Measurements from ENCODE around the gene GPR68.
"Not testable (repeated sequence)": the region's sequence is repeated elsewhere in the genome, so short reads cannot be mapped to it uniquely, and the experiment has no call there.

GPR68 gene

GRCh38 chr14:91227183-91227628 lies 17.3 kb downstream of the GPR68 start:
- no peak overlapping the region for H2AFZ ChIP-seq
- H3K4me2 ChIP-seq (ENCODE audit: low read length): no peak overlapping the region
- H3K4me1 ChIP-seq: no peaks in the 10 kb centered on the region
- H3K9ac ChIP-seq: no peak overlapping the region
- no peaks in the 10 kb centered on the region for H3K9me3 ChIP-seq (ENCODE audit: control insufficient read depth, low read length)
- H3K79me2 ChIP-seq: no peaks in the 10 kb centered on the region
- H3K4me3 ChIP-seq (ENCODE audit: low read depth, low read length): no peak overlapping the region
- no peaks in the 10 kb centered on the region for H3K36me3 ChIP-seq (ENCODE audit: control insufficient read depth, insufficient read depth, low read length)
- no peak overlapping the region for H3K27ac ChIP-seq
- TF ChIP-seq CTCF (IDR thresholded peaks at IDR 0.05): no peak
- no peaks in the 10 kb centered on the region for H3K27me3 ChIP-seq (ENCODE audit: control insufficient read depth, insufficient read depth, low read length)

- H3K9ac ChIP-seq; H3K27me3 ChIP-seq (ENCODE audit: control insufficient read depth, insufficient read depth, low read length); H3K4me2 ChIP-seq (ENCODE audit: low read length); H3K27ac ChIP-seq; H3K9me3 ChIP-seq (ENCODE audit: control insufficient read depth, low read length); H3K36me3 ChIP-seq (ENCODE audit: control insufficient read depth, insufficient read depth, low read length); H3K4me1 ChIP-seq; H2AFZ ChIP-seq; H3K79me2 ChIP-seq; H3K4me3 ChIP-seq (ENCODE audit: low read depth, low read length): not testable (repeated sequence)
These were observed 18.1 kb downstream of the GPR68 start for GRCh38 chr14:91226360-91226759.

GRCh38 chr14:91225025-91225424 lies 19.5 kb downstream of the GPR68 start:
- H3K27ac ChIP-seq: no peak overlapping the region
- no peaks in the 10 kb centered on the region for H3K9me3 ChIP-seq (ENCODE audit: control insufficient read depth, low read length)
- H2AFZ ChIP-seq: no peak overlapping the region
- no peaks in the 10 kb centered on the region for H3K79me2 ChIP-seq
- no peak overlapping the region for H3K4me2 ChIP-seq (ENCODE audit: low read length)
- H3K4me1 ChIP-seq: no peaks in the 10 kb centered on the region
- H3K36me3 ChIP-seq (ENCODE audit: control insufficient read depth, insufficient read depth, low read length): no peaks in the 10 kb centered on the region
- H3K27me3 ChIP-seq (ENCODE audit: control insufficient read depth, insufficient read depth, low read length): no peaks in the 10 kb centered on the region
- no peak overlapping the region for H3K4me3 ChIP-seq (ENCODE audit: low read depth, low read length)
- TF ChIP-seq CTCF (IDR thresholded peaks at IDR 0.05): no peak
- no peak overlapping the region for H3K9ac ChIP-seq

- TF ChIP-seq CTCF (IDR thresholded peaks at IDR 0.05): no peak
- no peak overlapping the region for H3K4me3 ChIP-seq (ENCODE audit: low read depth, low read length)
- H3K27ac ChIP-seq: no peak overlapping the region
- peaks cover 3% of the 10 kb centered on the region for H3K4me1 ChIP-seq
- H2AFZ ChIP-seq: no peak overlapping the region
- no peak overlapping the region for H3K9ac ChIP-seq
- no peaks in the 10 kb centered on the region for H3K27me3 ChIP-seq (ENCODE audit: control insufficient read depth, insufficient read depth, low read length)
- H3K79me2 ChIP-seq: no peaks in the 10 kb centered on the region
- H3K4me2 ChIP-seq (ENCODE audit: low read length): no peak overlapping the region
- no peaks in the 10 kb centered on the region for H3K9me3 ChIP-seq (ENCODE audit: control insufficient read depth, low read length)
- H3K36me3 ChIP-seq (ENCODE audit: control insufficient read depth, insufficient read depth, low read length): no peaks in the 10 kb centered on the region
These were observed 21.3 kb downstream of the GPR68 start for GRCh38 chr14:91223028-91223783.

GRCh38 chr14:91221270-91221669 lies 23.2 kb downstream of the GPR68 start:
- Histone ChIP-seq H3K9me3 (ENCODE audit: control insufficient read depth, low read length) (no peaks in the 10 kb centered on the region), H2AFZ (no peak overlapping the region), H3K9ac (no peak overlapping the region), H3K27ac (no peak overlapping the region), H3K4me1 (peaks cover 3% of the 10 kb centered on the region), H3K27me3 (ENCODE audit: control insufficient read depth, insufficient read depth, low read length) (no peaks in the 10 kb centered on the region), H3K79me2 (no peaks in the 10 kb centered on the region), H3K4me3 (ENCODE audit: low read depth, low read length) (no peak overlapping the region), H3K4me2 (ENCODE audit: low read length) (no peak overlapping the region), H3K36me3 (ENCODE audit: control insufficient read depth, insufficient read depth, low read length) (no peaks in the 10 kb centered on the region)
- no peak for TF ChIP-seq CTCF (IDR thresholded peaks at IDR 0.05)

All from parathyroid adenoma (tissue), 2 donors.